ENCODE data around the gene SNX24.

- TF ChIP-seq YY1 (IDR thresholded peaks at IDR 0.05; ENCODE audit: insufficient read depth, insufficient read length) (no peak), SUZ12 (IDR thresholded peaks at IDR 0.05; ENCODE audit: extremely low read depth, insufficient read depth, insufficient read length) (no peak)
Observed at GRCh38 chr5:122846051-122846550, 688 bp downstream of the SNX24 start.

Measured in NT2/D1 (cell line).